Measurements from ENCODE around the gene MAN2A2. TPM values are rescaled to one million over a fixed set of nuclear protein-coding genes. Genes with fewer than 3 reads are reported as not detected.

The MAN2A2 gene
- total RNA-seq, 2 experiments from 2014 or later, result 11.6 to 12.2 TPM

DNA sequence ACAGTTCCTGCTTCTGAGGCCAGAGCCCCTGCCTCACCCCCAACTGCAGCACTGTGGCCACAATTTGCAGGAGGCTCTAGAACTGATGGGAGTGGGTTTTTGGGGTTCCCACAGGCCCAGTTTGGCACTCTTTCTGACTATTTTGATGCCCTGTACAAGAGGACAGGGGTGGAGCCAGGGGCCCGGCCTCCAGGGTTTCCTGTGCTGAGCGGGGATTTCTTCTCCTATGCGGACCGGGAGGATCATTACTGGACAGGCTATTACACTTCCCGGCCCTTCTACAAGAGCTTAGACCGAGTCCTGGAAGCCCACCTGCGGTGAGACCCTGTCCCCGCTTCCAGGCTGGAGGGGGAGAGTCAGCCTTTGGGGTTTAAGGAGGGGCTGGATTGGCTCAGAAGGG, 6.9 kb downstream of the MAN2A2 start:
- CTCF ChIA-PET (ENCODE audit: unreplicated experiment), result no interaction called here
- no peak overlapping the region for H2AFZ ChIP-seq (ENCODE audit: low read length)
- no peaks in the 10 kb centered on the region for H3K9me3 ChIP-seq (ENCODE audit: low read length)
- H3K4me2 ChIP-seq (ENCODE audit: low read length), result no peak overlapping the region
- TF ChIP-seq, protein P1, sequence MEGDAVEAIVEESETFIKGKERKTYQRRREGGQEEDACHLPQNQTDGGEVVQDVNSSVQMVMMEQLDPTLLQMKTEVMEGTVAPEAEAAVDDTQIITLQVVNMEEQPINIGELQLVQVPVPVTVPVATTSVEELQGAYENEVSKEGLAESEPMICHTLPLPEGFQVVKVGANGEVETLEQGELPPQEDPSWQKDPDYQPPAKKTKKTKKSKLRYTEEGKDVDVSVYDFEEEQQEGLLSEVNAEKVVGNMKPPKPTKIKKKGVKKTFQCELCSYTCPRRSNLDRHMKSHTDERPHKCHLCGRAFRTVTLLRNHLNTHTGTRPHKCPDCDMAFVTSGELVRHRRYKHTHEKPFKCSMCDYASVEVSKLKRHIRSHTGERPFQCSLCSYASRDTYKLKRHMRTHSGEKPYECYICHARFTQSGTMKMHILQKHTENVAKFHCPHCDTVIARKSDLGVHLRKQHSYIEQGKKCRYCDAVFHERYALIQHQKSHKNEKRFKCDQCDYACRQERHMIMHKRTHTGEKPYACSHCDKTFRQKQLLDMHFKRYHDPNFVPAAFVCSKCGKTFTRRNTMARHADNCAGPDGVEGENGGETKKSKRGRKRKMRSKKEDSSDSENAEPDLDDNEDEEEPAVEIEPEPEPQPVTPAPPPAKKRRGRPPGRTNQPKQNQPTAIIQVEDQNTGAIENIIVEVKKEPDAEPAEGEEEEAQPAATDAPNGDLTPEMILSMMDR (conservative IDR thresholded peaks at IDR 0.05; ENCODE audit: low read length), result no peak
- TF ChIP-seq EZH2phosphoT487 (IDR thresholded peaks at IDR 0.05; ENCODE audit: borderline replicate concordance, low read depth, low read length), result no peak
- POLR2A ChIA-PET, result interaction anchor here (0.7 kb wide), 2 partner anchors 25 to 69 kb away, joined by 3 to 9 read pairs; partner anchors contain the start of gene UNC45A
- H3K9me2 ChIP-seq (ENCODE audit: insufficient read depth, low read length), result no peaks in the 10 kb centered on the region
- no peaks in the 10 kb centered on the region for H3K36me3 ChIP-seq (ENCODE audit: insufficient read depth, low read length)
- no TSS peak for BruUV-seq (replicated peaks)
- no peak overlapping the region for H3K27ac ChIP-seq (ENCODE audit: low read depth, low read length, poor library complexity, severe bottlenecking)
- intact Hi-C loops (cut with micrococcal nuclease; ENCODE audit: unreplicated experiment), result no loop called here
- H3K79me2 ChIP-seq (ENCODE audit: insufficient read depth, low read depth, low read length), result no peaks in the 10 kb centered on the region
- no peak for DNase-seq (ENCODE audit: low spot score)
- H4K20me1 ChIP-seq (ENCODE audit: insufficient read depth, low read length), result no peaks in the 10 kb centered on the region
- no peak overlapping the region for H3K4me3 ChIP-seq (ENCODE audit: low read depth, low read length, poor library complexity, severe bottlenecking)
- H3K4me1 ChIP-seq (ENCODE audit: insufficient read depth, low read length, poor library complexity, severe bottlenecking), result peaks cover 5% of the 10 kb centered on the region

DNA sequence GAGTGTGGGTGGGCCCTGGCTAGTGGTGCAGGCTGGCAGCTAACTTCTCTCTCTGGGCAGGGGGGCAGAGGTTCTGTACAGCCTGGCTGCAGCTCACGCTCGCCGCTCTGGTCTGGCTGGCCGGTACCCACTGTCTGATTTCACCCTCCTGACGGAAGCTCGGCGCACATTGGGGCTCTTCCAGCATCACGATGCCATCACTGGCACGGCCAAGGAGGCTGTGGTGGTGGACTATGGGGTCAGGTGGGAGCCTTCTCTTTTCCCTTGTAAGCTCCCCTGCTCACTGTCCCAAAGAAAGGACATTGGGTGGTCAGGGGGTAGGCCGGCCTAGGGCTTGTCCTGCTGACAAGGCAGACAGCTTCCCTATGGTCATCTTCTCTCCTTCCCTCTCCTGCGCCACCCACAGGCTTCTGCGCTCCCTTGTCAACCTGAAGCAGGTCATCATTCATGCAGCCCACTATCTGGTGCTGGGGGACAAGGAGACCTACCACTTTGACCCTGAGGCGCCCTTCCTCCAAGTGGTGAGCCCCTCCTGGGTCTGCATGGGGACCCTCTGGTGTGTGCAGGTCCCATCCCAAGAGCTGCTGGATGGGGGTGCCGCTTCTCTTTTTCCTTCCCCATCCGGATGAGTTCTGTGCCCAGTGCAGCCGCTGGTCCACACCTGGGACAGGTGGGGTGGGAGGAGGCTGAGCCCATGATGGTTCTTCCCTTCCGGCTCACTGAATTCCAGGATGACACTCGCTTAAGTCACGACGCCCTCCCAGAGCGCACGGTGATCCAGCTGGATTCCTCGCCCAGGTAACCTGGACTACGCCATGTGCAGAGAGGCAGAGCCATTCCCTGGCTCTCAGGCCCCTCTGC, 7.6 kb downstream of the MAN2A2 start:
- TF ChIP-seq EZH2phosphoT487 (IDR thresholded peaks at IDR 0.05; ENCODE audit: borderline replicate concordance, low read depth, low read length), result no peak
- TF ChIP-seq, protein P1 (conservative IDR thresholded peaks at IDR 0.05; ENCODE audit: low read length), result no peak

DNA sequence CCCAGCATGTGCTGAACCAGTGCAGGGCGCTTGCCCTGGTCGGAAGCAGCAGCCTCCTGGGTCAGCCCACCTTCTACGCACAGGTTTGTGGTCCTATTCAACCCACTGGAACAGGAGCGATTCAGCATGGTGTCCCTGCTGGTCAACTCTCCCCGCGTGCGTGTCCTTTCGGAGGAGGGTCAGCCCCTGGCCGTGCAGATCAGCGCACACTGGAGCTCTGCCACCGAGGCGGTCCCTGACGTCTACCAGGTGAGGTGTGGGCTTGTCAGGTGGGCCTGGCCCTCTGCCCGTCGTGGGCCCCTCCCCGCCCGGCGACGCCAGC, 8.2 kb downstream of the MAN2A2 start:
- no peak for TF ChIP-seq EZH2phosphoT487 (IDR thresholded peaks at IDR 0.05; ENCODE audit: borderline replicate concordance, low read depth, low read length)
- TF ChIP-seq, protein P1 (conservative IDR thresholded peaks at IDR 0.05; ENCODE audit: low read length), result no peak
- Histone ChIP-seq H3K9me2 (ENCODE audit: insufficient read depth, low read length) (no peaks in the 10 kb centered on the region), H4K20me1 (ENCODE audit: insufficient read depth, low read length) (no peaks in the 10 kb centered on the region), H3K79me2 (ENCODE audit: insufficient read depth, low read depth, low read length) (no peaks in the 10 kb centered on the region), H3K9me3 (ENCODE audit: low read length) (no peaks in the 10 kb centered on the region), H3K27ac (ENCODE audit: low read depth, low read length, poor library complexity, severe bottlenecking) (no peak overlapping the region), H3K4me3 (ENCODE audit: low read depth, low read length, poor library complexity, severe bottlenecking) (no peak overlapping the region), H3K36me3 (ENCODE audit: insufficient read depth, low read length) (no peaks in the 10 kb centered on the region), H2AFZ (ENCODE audit: low read length) (no peak overlapping the region), H3K4me2 (ENCODE audit: low read length) (no peak overlapping the region), H3K4me1 (ENCODE audit: insufficient read depth, low read length, poor library complexity, severe bottlenecking) (peaks cover 18% of the 10 kb centered on the region)
- intact Hi-C loops (cut with micrococcal nuclease; ENCODE audit: unreplicated experiment), result no loop called here
- ChIA-PET POLR2A (no interaction called here), CTCF (ENCODE audit: unreplicated experiment) (no interaction called here)
- no peak for DNase-seq (ENCODE audit: low spot score)
- BruUV-seq (replicated peaks), result no TSS peak

More for the DNA sequence above, 7.6 kb downstream of the MAN2A2 start:
- DNase-seq (ENCODE audit: low spot score), result no peak
- H3K4me1 ChIP-seq (ENCODE audit: insufficient read depth, low read length, poor library complexity, severe bottlenecking), result peaks cover 12% of the 10 kb centered on the region
- ChIA-PET POLR2A (no interaction called here), CTCF (ENCODE audit: unreplicated experiment) (no interaction called here)
- intact Hi-C loops (cut with micrococcal nuclease; ENCODE audit: unreplicated experiment), result no loop called here
- no peak overlapping the region for H2AFZ ChIP-seq (ENCODE audit: low read length)
- H3K4me3 ChIP-seq (ENCODE audit: low read depth, low read length, poor library complexity, severe bottlenecking), result no peak overlapping the region
- no peaks in the 10 kb centered on the region for H3K9me3 ChIP-seq (ENCODE audit: low read length)
- BruUV-seq (replicated peaks), result no TSS peak
- H3K36me3 ChIP-seq (ENCODE audit: insufficient read depth, low read length), result no peaks in the 10 kb centered on the region
- no peak overlapping the region for H3K4me2 ChIP-seq (ENCODE audit: low read length)
- H3K79me2 ChIP-seq (ENCODE audit: insufficient read depth, low read depth, low read length), result no peaks in the 10 kb centered on the region
- H4K20me1 ChIP-seq (ENCODE audit: insufficient read depth, low read length), result no peaks in the 10 kb centered on the region
- no peak overlapping the region for H3K27ac ChIP-seq (ENCODE audit: low read depth, low read length, poor library complexity, severe bottlenecking)
- no peaks in the 10 kb centered on the region for H3K9me2 ChIP-seq (ENCODE audit: insufficient read depth, low read length)

Measured in OCI-LY7 (cell line).